Small intestine (tissue), 7 donors: ENCODE results near the gene HMCN2. TPM values are rescaled to one million over a fixed set of nuclear protein-coding genes. Genes with fewer than 3 reads are reported as not detected.

Experiments used
- DNase-seq, 2 donors: peaks; one replicate each; pipeline versions ENCODE4 v3.0.0 to v3.0.0-alpha.2; 2013
- FAIRE-seq: peaks from 2 replicates; lab custom pipeline; 2012; peaks lifted over from hg19 to GRCh38; lab: Jason Lieb, UNC
- H3K27ac ChIP-seq, 3 donors: one replicate each; pipeline ENCODE4 v1.5.1; 2013; ENCODE audit warnings: low read length in 2 of 3, mild to moderate bottlenecking in 2 of 3, control low read depth in 1 of 3, inconsistent platforms in 1 of 3, low read depth in 1 of 3, moderate library complexity in 1 of 3
- H3K27me3 ChIP-seq, 3 donors: one replicate each; pipeline ENCODE4 v1.6.1; 2013; ENCODE audit warnings: low read length in 3 of 3, inconsistent platforms in 1 of 3; ENCODE audit not compliant: control insufficient read depth in 3 of 3, insufficient read depth in 3 of 3
- H3K36me3 ChIP-seq, 3 donors: one replicate each; pipeline ENCODE4 v1.6.1; 2013; ENCODE audit warnings: low read length in 3 of 3, inconsistent platforms in 1 of 3, low read depth in 1 of 3, mild to moderate bottlenecking in 1 of 3, moderate library complexity in 1 of 3; ENCODE audit not compliant: control insufficient read depth in 3 of 3, insufficient read depth in 2 of 3
- H3K4me1 ChIP-seq, 3 donors: one replicate each; pipeline ENCODE4 v1.6.1; 2013; ENCODE audit warnings: low read length in 2 of 3, inconsistent platforms in 1 of 3, low read depth in 1 of 3, mild to moderate bottlenecking in 1 of 3, moderate library complexity in 1 of 3; ENCODE audit not compliant: control insufficient read depth in 3 of 3, insufficient read depth in 2 of 3
- H3K4me3 ChIP-seq, 3 donors: one replicate each; pipeline ENCODE4 v1.5.1; 2013; ENCODE audit warnings: low read length in 3 of 3, control low read depth in 1 of 3, inconsistent platforms in 1 of 3, low read depth in 1 of 3, mild to moderate bottlenecking in 1 of 3, moderate library complexity in 1 of 3
- H3K9me3 ChIP-seq, 2 donors: one replicate each; pipeline ENCODE4 v1.6.1; 2013; ENCODE audit warnings: low read depth in 1 of 2, low read length in 1 of 2; ENCODE audit not compliant: control insufficient read depth in 2 of 2, insufficient read depth in 1 of 2
- WGBS, 3 donors: extraction: QIAGEN DNeasy Blood & Tissue Kit; methylation state at CpG; one replicate each; pipeline ENCODE4 v1.1.7; 2013; 5-methylcytosine and 5-hydroxymethylcytosine counted together
- polyA plus RNA-seq, 4 donors: library from polyadenylated mRNA; stranded (reverse) in 3 of 4; unstranded in 1 of 4; fragments of 200-250 nt in 3 of 4; fragments of 120-200 nt in 1 of 4; gene quantifications; one replicate each; pipeline versions ENCODE4 v1.2.1 to v1.2.3, GENCODE V29; 2013
- donor health status: healthy with polysubstance abuse.
- donor health status: control.
- donor health status: control.
- donor health status: Bipolar disorder and iron deficiency.
- donor health status: healthy.

HMCN2 gene
- polyA plus RNA-seq, 4 donors: 1.1 to 19.4 (median 10.6) TPM; not detected in 1

DNA sequence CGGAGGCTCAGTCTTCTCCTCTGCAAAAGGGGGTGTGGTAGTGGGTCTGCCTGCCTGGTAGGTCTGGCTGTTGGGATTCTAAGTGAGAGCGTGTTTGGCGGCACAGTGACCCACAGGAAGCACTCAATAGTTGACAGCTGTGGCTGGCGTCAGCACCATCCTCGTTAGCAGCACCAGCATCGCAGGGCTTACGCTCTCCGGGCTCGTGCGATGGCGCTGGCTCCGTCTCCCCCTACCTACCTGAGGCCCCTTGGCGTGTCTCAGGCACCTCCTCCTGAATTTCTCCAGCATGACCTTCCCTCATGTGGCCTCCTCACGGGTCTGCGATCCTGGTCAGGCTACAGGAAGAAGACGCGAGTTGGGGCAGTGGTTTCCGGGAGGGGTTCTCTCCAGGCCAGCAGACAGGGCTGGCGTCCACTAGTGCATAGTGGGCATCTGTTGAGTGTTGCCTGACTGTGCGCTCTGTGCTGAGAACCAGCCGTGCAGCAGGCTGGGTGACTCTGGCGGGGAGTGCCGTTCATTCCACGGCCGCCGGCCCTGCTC, 66.9 kb downstream of the HMCN2 start:
- peaks cover 0 to 21% (median 3%) of the 10 kb centered on the region in 3 donors for H3K27me3 ChIP-seq
- H3K9me3 ChIP-seq: no peaks in the 10 kb centered on the region
- H3K36me3 ChIP-seq: no peaks in the 10 kb centered on the region
- peak overlapping the region in 1 of 3 donors; percentile 69 for H3K27ac ChIP-seq
- H3K4me1 ChIP-seq: peaks cover 0 to 17% (median 2%) of the 10 kb centered on the region in 3 donors
- DNase-seq (no peak), FAIRE-seq (no peak)
- no peak overlapping the region for H3K4me3 ChIP-seq
- 70 to 73% (median 71%) methylated on average over 26 of the region's 26 CpGs for WGBS, 3 donors

DNA sequence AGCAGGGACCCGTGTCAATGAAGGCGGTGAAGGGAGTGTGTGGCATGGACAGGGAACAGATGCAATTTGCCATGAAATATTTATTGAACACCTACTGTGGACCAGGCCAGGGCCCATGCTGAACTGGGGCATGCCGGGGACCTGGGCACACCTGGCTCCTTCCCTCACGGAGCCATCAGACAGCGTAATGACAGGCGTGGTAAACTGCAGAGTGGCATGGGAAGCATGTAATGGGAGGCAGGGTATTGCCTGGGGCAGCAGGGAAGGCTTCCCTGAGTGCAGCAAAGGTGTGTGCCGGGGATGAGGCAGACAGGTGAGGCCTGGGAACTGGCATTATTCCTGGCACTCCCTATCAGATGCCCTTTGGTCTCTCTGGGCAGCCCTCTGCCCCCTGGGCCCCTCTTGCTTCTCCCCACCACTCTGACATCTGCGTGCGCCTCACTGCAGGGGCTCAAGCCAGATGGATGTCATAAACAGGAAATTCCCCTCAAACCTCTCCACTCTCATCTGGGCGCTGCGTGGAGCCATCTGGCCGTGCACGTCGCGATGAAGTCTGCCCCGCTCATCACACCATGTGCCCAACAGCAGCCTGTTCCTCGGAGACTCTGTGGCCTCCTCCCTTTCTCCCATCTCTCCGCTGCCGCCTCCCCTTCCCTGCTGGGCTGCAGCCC, 67.6 kb downstream of the HMCN2 start:
- Histone ChIP-seq H3K36me3 (no peaks in the 10 kb centered on the region), H3K27ac (peak overlapping the region in 1 of 3 donors; percentile 69), H3K9me3 (no peaks in the 10 kb centered on the region), H3K4me3 (no peak overlapping the region), H3K27me3 (peaks cover 0 to 14% (median 3%) of the 10 kb centered on the region in 3 donors), H3K4me1 (peaks cover 0 to 10% (median 2%) of the 10 kb centered on the region in 3 donors)
- DNase-seq: peak in 1 of 2 donors; percentile 29
- FAIRE-seq: no peak
- 33 to 38% (median 34%) methylated on average over 18 to 19 of the region's 19 CpGs for WGBS, 3 donors

DNA sequence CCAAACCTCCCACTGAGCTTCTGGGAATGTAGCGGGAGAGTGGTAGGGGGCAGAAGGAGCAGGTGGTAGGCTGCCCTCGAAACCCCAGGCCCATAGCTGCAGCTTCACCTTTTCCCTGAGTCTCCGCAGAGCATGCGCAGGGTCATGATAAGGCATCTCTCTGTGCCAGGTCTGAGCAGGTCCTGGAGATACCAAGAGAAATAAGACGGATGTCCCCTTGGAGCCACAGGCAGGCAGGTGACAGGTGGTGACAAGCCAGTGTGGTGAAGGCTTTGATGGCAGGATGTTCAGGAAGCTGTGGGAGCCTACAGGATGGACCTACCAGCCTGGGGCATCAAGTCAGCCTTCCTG, 68.1 kb downstream of the HMCN2 start:
- no peaks in the 10 kb centered on the region for H3K36me3 ChIP-seq
- H3K27me3 ChIP-seq: peaks cover 0 to 13% (median 3%) of the 10 kb centered on the region in 3 donors
- no peak for FAIRE-seq
- no peak for DNase-seq
- H3K9me3 ChIP-seq: no peaks in the 10 kb centered on the region
- H3K4me1 ChIP-seq: peaks cover 0 to 9% (median 2%) of the 10 kb centered on the region in 3 donors
- 36 to 67% (median 39%) methylated on average over 5 of the region's 5 CpGs for WGBS, 3 donors
- no peak overlapping the region for H3K4me3 ChIP-seq
- H3K27ac ChIP-seq: peak overlapping the region in 1 of 3 donors; percentile 69

- H3K36me3 ChIP-seq: no peaks in the 10 kb centered on the region
- peaks cover 0 to 10% (median 3%) of the 10 kb centered on the region in 3 donors for H3K27me3 ChIP-seq
- 73 to 86% (median 76%) methylated on average over 4 of the region's 4 CpGs for WGBS, 3 donors
- no peak for DNase-seq
- H3K27ac ChIP-seq: no peak overlapping the region
- no peak for FAIRE-seq
- no peak overlapping the region for H3K4me3 ChIP-seq
- H3K4me1 ChIP-seq: peaks cover 0 to 9% (median 2%) of the 10 kb centered on the region in 3 donors
- no peaks in the 10 kb centered on the region for H3K9me3 ChIP-seq
These were observed 69.4 kb downstream of the HMCN2 start for GRCh38 chr9:130334915-130335314.

GRCh38 chr9:130336027-130336610, 70.6 kb downstream of the HMCN2 start:
- Histone ChIP-seq H3K27me3 (peaks cover 0 to 4% (median 3%) of the 10 kb centered on the region in 3 donors), H3K9me3 (no peaks in the 10 kb centered on the region), H3K4me1 (peaks cover 0 to 9% (median 2%) of the 10 kb centered on the region in 3 donors), H3K27ac (peak overlapping the region in 1 of 3 donors; percentile 21), H3K4me3 (no peak overlapping the region), H3K36me3 (no peaks in the 10 kb centered on the region)
- DNase-seq: no peak
- 65 to 70% (median 68%) methylated on average over 6 of the region's 6 CpGs for WGBS, 3 donors
- no peak for FAIRE-seq

- H3K4me3 ChIP-seq: no peak overlapping the region
- DNase-seq (no peak), FAIRE-seq (no peak)
- H3K4me1 ChIP-seq: peaks cover 0 to 7% (median 2%) of the 10 kb centered on the region in 3 donors
- no peaks in the 10 kb centered on the region for H3K9me3 ChIP-seq
- 64 to 79% (median 74%) methylated on average over 8 to 9 of the region's 9 CpGs for WGBS, 3 donors
- H3K27ac ChIP-seq: no peak overlapping the region
- peaks cover 0 to 4% (median 3%) of the 10 kb centered on the region in 3 donors for H3K27me3 ChIP-seq
- H3K36me3 ChIP-seq: no peaks in the 10 kb centered on the region
These were observed 71.3 kb downstream of the HMCN2 start for GRCh38 chr9:130336885-130337284.

- Histone ChIP-seq H3K4me3 (no peak overlapping the region), H3K36me3 (no peaks in the 10 kb centered on the region), H3K27ac (no peak overlapping the region), H3K4me1 (peaks cover 0 to 4% (median 2%) of the 10 kb centered on the region in 3 donors), H3K27me3 (peaks cover 0 to 4% (median 3%) of the 10 kb centered on the region in 3 donors), H3K9me3 (no peaks in the 10 kb centered on the region)
- FAIRE-seq (no peak), DNase-seq (no peak)
- WGBS, 3 donors: 66 to 81% (median 68%) methylated on average over 9 of the region's 9 CpGs
These were observed 71.8 kb downstream of the HMCN2 start for GRCh38 chr9:130337318-130337717.

GRCh38 chr9:130337784-130338380, 72.3 kb downstream of the HMCN2 start:
- Histone ChIP-seq H3K27me3 (peaks cover 0 to 4% (median 3%) of the 10 kb centered on the region in 3 donors), H3K36me3 (no peaks in the 10 kb centered on the region)
- no peak for FAIRE-seq

More at GRCh38 chr9:130337784-130338380, 72.3 kb downstream of the HMCN2 start:
- Histone ChIP-seq H3K9me3 (no peaks in the 10 kb centered on the region), H3K4me3 (no peak overlapping the region), H3K4me1 (peaks cover 0 to 4% (median 2%) of the 10 kb centered on the region in 3 donors), H3K27ac (no peak overlapping the region)
- no peak for DNase-seq
- 66 to 76% (median 69%) methylated on average over 13 to 16 of the region's 16 CpGs for WGBS, 3 donors
